ENCODE data around the gene DECR2.

The DECR2 gene

DNA sequence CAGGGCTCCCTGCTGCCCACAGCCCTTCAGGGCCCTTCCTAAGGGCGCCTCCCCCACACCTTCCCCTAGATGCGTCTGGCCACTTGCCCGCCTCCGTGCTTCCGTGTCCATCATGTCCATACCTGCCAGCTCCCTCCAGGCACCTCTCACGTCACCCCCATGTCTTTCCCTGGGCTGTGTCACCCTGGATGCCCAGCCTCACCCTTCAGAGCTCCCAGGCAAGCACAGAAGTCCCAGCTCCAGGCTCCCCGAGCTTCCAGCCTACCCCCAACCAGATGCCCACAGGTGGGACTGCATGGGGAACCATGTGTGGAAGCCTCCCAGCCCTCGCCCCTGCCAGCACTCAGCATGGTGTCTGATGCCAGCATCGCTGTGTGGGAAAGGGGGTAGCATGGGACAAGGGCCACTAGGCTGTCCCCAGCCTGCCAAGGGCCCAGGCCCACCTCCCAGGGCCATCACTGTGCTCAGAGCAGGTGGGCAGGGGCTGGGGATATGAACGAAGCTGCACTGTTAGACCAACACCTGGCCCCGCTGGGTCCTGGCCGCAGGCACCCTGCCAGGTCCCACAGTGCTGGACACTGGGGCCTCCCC, 47.3 kb upstream of the DECR2 start:
- Histone ChIP-seq H3K27ac (ENCODE audit: low read length, poor library complexity, severe bottlenecking) (no peak overlapping the region), H3K79me1 (replicated peaks; ENCODE audit: low read length, poor library complexity, severe bottlenecking) (peaks cover 5% of the 10 kb centered on the region), H2AK5ac (ENCODE audit: low read length, severe bottlenecking) (no peak overlapping the region), H3K4me1 (ENCODE audit: control insufficient read depth, insufficient read depth, low read depth, low read length) (peaks cover 13% of the 10 kb centered on the region), H3K27me3 (ENCODE audit: control insufficient read depth in 1 of 2, insufficient read depth in 1 of 2, low read length in 2 of 2) (no peaks in the 10 kb centered on the region), H3K4me2 (ENCODE audit: low read length, poor library complexity, severe bottlenecking) (no peak overlapping the region), H3K23ac (ENCODE audit: low read length in 2 of 2) (no peak overlapping the region), H3K9me3 (ENCODE audit: control insufficient read depth, low read length) (no peaks in the 10 kb centered on the region), H3K4me3 (ENCODE audit: insufficient read depth in 1 of 2, low read depth in 1 of 2, low read length in 2 of 2) (no peak overlapping the region), H3K9ac (ENCODE audit: low read length) (no peak overlapping the region), H2BK5ac (ENCODE audit: low read depth, low read length, poor library complexity, severe bottlenecking) (no peak overlapping the region), H3K36me3 (ENCODE audit: control insufficient read depth in 1 of 2, insufficient read depth in 2 of 2, low read depth in 1 of 2, low read length in 2 of 2) (peaks cover 0 to 8% of the 10 kb centered on the region in 2 experiments), H2BK120ac (ENCODE audit: low read depth, low read length) (no peak overlapping the region), H3K18ac (ENCODE audit: low read depth in 1 of 2, low read length in 2 of 2) (no peak overlapping the region), H3K4ac (ENCODE audit: low read depth in 1 of 2, low read length in 2 of 2) (no peak overlapping the region), H3K14ac (ENCODE audit: low read length in 2 of 2) (no peak overlapping the region), H2BK15ac (ENCODE audit: low read depth, poor library complexity, severe bottlenecking) (no peak overlapping the region), H4K8ac (ENCODE audit: low read length) (no peak overlapping the region), H4K91ac (ENCODE audit: low read length) (no peak overlapping the region), H2AFZ (ENCODE audit: low read depth, low read length) (no peak overlapping the region), H2BK12ac (ENCODE audit: low read length in 2 of 2) (no peak overlapping the region)
- WGBS: 94% methylated on average over 11 of the region's 12 CpGs
- no peak for DNase-seq

DNA sequence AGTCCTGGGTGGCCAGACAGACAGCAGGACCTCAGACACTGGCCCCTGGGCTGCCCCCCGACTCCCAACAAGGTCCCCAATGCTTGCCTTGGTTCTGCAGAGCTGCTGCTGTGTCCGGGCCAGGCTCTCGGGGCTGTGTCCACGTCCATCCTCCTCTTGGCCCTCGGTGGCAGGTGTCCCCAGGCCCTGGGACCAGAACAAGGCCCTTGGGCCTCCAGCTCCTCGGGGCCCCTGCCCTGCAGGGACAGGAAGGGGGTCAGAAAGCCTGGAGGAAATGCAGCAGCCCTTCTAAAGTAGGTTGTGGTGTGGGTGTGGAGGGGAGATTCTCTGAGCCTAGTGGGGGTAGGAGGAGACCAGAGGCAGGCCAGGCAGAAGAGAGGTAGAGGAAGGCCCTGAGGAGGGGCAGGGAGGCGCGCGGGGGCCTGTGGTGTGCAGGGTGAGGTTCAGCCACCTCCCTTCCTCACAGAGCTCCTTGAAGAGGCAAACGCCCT, 46.7 kb upstream of the DECR2 start:
- H3K4ac ChIP-seq (ENCODE audit: low read depth in 1 of 2, low read length in 2 of 2): no peak overlapping the region
- H3K27me3 ChIP-seq (ENCODE audit: control insufficient read depth in 1 of 2, insufficient read depth in 1 of 2, low read length in 2 of 2): no peaks in the 10 kb centered on the region
- peaks cover 10% of the 10 kb centered on the region for H3K4me1 ChIP-seq (ENCODE audit: control insufficient read depth, insufficient read depth, low read depth, low read length)
- H3K4me3 ChIP-seq (ENCODE audit: insufficient read depth in 1 of 2, low read depth in 1 of 2, low read length in 2 of 2): no peak overlapping the region
- H2BK120ac ChIP-seq (ENCODE audit: low read depth, low read length): no peak overlapping the region
- H3K9ac ChIP-seq (ENCODE audit: low read length): no peak overlapping the region
- no peak overlapping the region for H3K14ac ChIP-seq (ENCODE audit: low read length in 2 of 2)
- H3K36me3 ChIP-seq (ENCODE audit: control insufficient read depth in 1 of 2, insufficient read depth in 2 of 2, low read depth in 1 of 2, low read length in 2 of 2): peaks cover 0 to 7% of the 10 kb centered on the region in 2 experiments
- H4K8ac ChIP-seq (ENCODE audit: low read length): no peak overlapping the region
- H2AFZ ChIP-seq (ENCODE audit: low read depth, low read length): no peak overlapping the region
- no peak overlapping the region for H2AK5ac ChIP-seq (ENCODE audit: low read length, severe bottlenecking)
- H2BK15ac ChIP-seq (ENCODE audit: low read depth, poor library complexity, severe bottlenecking): no peak overlapping the region
- H2BK5ac ChIP-seq (ENCODE audit: low read depth, low read length, poor library complexity, severe bottlenecking): no peak overlapping the region
- no peak overlapping the region for H2BK12ac ChIP-seq (ENCODE audit: low read length in 2 of 2)
- no peak overlapping the region for H4K91ac ChIP-seq (ENCODE audit: low read length)
- no peak overlapping the region for H3K4me2 ChIP-seq (ENCODE audit: low read length, poor library complexity, severe bottlenecking)
- whole genome bisulfite sequencing: 93% methylated on average over 10 of the region's 10 CpGs
- DNase-seq: no peak
- H3K79me1 ChIP-seq (replicated peaks; ENCODE audit: low read length, poor library complexity, severe bottlenecking): peaks cover 5% of the 10 kb centered on the region
- H3K23ac ChIP-seq (ENCODE audit: low read length in 2 of 2): no peak overlapping the region
- no peak overlapping the region for H3K18ac ChIP-seq (ENCODE audit: low read depth in 1 of 2, low read length in 2 of 2)
- H3K27ac ChIP-seq (ENCODE audit: low read length, poor library complexity, severe bottlenecking): no peak overlapping the region
- H3K9me3 ChIP-seq (ENCODE audit: control insufficient read depth, low read length): no peaks in the 10 kb centered on the region

DNA sequence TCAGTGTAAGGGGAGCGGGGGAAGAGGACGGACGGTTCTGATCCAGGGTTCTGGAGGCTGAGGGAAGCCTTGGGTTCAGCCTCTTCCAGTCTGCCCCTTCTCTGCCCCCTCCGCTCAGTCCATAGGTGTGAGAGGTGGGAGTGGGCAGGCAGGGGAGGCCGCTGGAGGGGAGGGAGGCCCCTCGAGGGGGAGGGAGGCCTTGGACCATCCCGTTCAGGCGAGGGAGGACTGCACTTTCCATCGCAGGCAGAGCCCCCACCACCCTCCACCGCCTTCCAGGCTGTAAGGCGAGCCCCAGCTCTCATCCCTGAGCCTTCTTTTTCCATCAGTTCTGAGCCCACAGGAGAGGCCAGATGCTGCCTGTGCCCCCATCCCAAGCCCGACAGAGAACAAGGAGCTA, 44.9 kb upstream of the DECR2 start:
- no peak overlapping the region for H2BK15ac ChIP-seq (ENCODE audit: low read depth, poor library complexity, severe bottlenecking)
- H3K4me1 ChIP-seq (ENCODE audit: control insufficient read depth, insufficient read depth, low read depth, low read length): peaks cover 6% of the 10 kb centered on the region
- no peak overlapping the region for H4K8ac ChIP-seq (ENCODE audit: low read length)
- WGBS: 81% methylated on average over 10 of the region's 12 CpGs
- H3K18ac ChIP-seq (ENCODE audit: low read depth in 1 of 2, low read length in 2 of 2): no peak overlapping the region
- no peak for DNase-seq
- no peak overlapping the region for H3K23ac ChIP-seq (ENCODE audit: low read length in 2 of 2)
- no peak overlapping the region for H3K27ac ChIP-seq (ENCODE audit: low read length, poor library complexity, severe bottlenecking)
- H3K36me3 ChIP-seq (ENCODE audit: control insufficient read depth in 1 of 2, insufficient read depth in 2 of 2, low read depth in 1 of 2, low read length in 2 of 2): peaks cover 0 to 3% of the 10 kb centered on the region in 2 experiments
- H3K9ac ChIP-seq (ENCODE audit: low read length): no peak overlapping the region
- H3K79me1 ChIP-seq (replicated peaks; ENCODE audit: low read length, poor library complexity, severe bottlenecking): peaks cover 1% of the 10 kb centered on the region
- H3K4ac ChIP-seq (ENCODE audit: low read depth in 1 of 2, low read length in 2 of 2): no peak overlapping the region
- no peaks in the 10 kb centered on the region for H3K9me3 ChIP-seq (ENCODE audit: control insufficient read depth, low read length)
- H3K27me3 ChIP-seq (ENCODE audit: control insufficient read depth in 1 of 2, insufficient read depth in 1 of 2, low read length in 2 of 2): peaks cover 0 to 5% of the 10 kb centered on the region in 2 experiments
- no peak overlapping the region for H2AFZ ChIP-seq (ENCODE audit: low read depth, low read length)
- H3K4me3 ChIP-seq (ENCODE audit: insufficient read depth in 1 of 2, low read depth in 1 of 2, low read length in 2 of 2): no peak overlapping the region
- H3K14ac ChIP-seq (ENCODE audit: low read length in 2 of 2): no peak overlapping the region
- no peak overlapping the region for H4K91ac ChIP-seq (ENCODE audit: low read length)
- H3K4me2 ChIP-seq (ENCODE audit: low read length, poor library complexity, severe bottlenecking): no peak overlapping the region
- no peak overlapping the region for H2AK5ac ChIP-seq (ENCODE audit: low read length, severe bottlenecking)
- H2BK120ac ChIP-seq (ENCODE audit: low read depth, low read length): no peak overlapping the region
- H2BK5ac ChIP-seq (ENCODE audit: low read depth, low read length, poor library complexity, severe bottlenecking): no peak overlapping the region
- H2BK12ac ChIP-seq (ENCODE audit: low read length in 2 of 2): no peak overlapping the region

DNA sequence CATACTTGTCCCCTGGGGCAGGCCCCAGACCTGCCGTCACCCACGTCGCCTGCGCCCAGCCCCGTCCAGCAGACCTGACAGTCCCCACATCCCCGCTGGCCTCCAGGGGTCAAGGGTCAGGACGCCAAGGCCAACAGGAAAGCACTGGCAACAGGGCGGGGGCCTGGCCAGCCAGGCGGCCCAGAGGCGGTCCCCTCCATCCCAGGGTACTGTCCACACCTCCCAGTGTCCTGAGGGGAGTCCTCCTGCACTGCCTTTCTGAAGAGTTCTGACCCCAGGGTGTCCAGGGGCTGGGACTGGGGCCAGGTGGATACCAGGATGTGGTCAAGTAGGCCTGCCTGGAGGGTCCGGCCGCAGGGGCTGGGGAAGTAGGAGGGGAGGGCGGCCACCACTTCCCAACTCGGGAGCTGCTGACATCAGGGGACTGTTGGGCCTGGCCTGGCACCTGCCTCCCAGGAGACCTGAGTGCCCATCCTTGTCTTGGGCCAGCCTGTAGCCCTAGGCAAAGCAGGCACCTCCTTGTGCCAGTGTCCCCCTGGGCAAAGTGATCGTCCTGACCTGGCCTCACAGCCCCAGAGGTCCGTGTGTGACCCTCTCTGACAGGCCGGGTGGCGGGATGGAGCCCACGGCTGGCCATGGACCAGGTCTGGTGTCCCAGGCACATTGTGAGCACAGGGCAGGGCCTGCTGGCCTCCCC, 42.5 kb upstream of the DECR2 start:
- Histone ChIP-seq H3K79me1 (replicated peaks; ENCODE audit: low read length, poor library complexity, severe bottlenecking) (no peaks in the 10 kb centered on the region), H3K9me3 (ENCODE audit: control insufficient read depth, low read length) (no peaks in the 10 kb centered on the region), H2BK15ac (ENCODE audit: low read depth, poor library complexity, severe bottlenecking) (no peak overlapping the region), H2AK5ac (ENCODE audit: low read length, severe bottlenecking) (no peak overlapping the region), H3K4ac (ENCODE audit: low read depth in 1 of 2, low read length in 2 of 2) (no peak overlapping the region), H3K4me3 (ENCODE audit: insufficient read depth in 1 of 2, low read depth in 1 of 2, low read length in 2 of 2) (no peak overlapping the region), H3K4me1 (ENCODE audit: control insufficient read depth, insufficient read depth, low read depth, low read length) (peaks cover 3% of the 10 kb centered on the region), H2BK5ac (ENCODE audit: low read depth, low read length, poor library complexity, severe bottlenecking) (no peak overlapping the region), H4K91ac (ENCODE audit: low read length) (no peak overlapping the region), H2AFZ (ENCODE audit: low read depth, low read length) (no peak overlapping the region), H3K9ac (ENCODE audit: low read length) (no peak overlapping the region), H3K14ac (ENCODE audit: low read length in 2 of 2) (no peak overlapping the region), H3K4me2 (ENCODE audit: low read length, poor library complexity, severe bottlenecking) (no peak overlapping the region), H3K18ac (ENCODE audit: low read depth in 1 of 2, low read length in 2 of 2) (no peak overlapping the region), H2BK120ac (ENCODE audit: low read depth, low read length) (no peak overlapping the region), H4K8ac (ENCODE audit: low read length) (no peak overlapping the region), H2BK12ac (ENCODE audit: low read length in 2 of 2) (no peak overlapping the region), H3K27me3 (ENCODE audit: control insufficient read depth in 1 of 2, insufficient read depth in 1 of 2, low read length in 2 of 2) (peaks cover 1 to 20% of the 10 kb centered on the region in 2 experiments), H3K36me3 (ENCODE audit: control insufficient read depth in 1 of 2, insufficient read depth in 2 of 2, low read depth in 1 of 2, low read length in 2 of 2) (peaks cover 0 to 3% of the 10 kb centered on the region in 2 experiments), H3K23ac (ENCODE audit: low read length in 2 of 2) (no peak overlapping the region), H3K27ac (ENCODE audit: low read length, poor library complexity, severe bottlenecking) (no peak overlapping the region)
- no peak for DNase-seq
- 82% methylated on average over 19 of the region's 19 CpGs for WGBS

All from mesenchymal stem cell (in vitro differentiated cells and primary cell).